ENCODE measurements around the gene CEMIP. TPM values are rescaled to one million over a fixed set of nuclear protein-coding genes. Genes with fewer than 3 reads are reported as not detected.
A peak's percentile ranks its signal among the peaks of the same experiment; 100 is the strongest.

Gene CEMIP
- 1 to 10 TPM in 2 of 4 donors, under 1 TPM in 2; 0.11 to 2.0 (median 0.98) TPM for total RNA-seq

GRCh38 chr15:80778964-80779657, at the start of gene CEMIP:
Gene CEMIP (plus strand): TSS chr15:80779370. CDS start chr15:80873880, 94,510 bp downstream.
- Histone ChIP-seq H3K4me1 (peaks cover 18 to 38% of the 10 kb centered on the region in 2 donors), H3K9me3 (no peaks in the 10 kb centered on the region), H3K4me3 (replicated peaks in 1 of 3) (peak within 1 kb of the TSS in 2 of 3 donors; percentile 18 to 37), H3K27ac (no peak within 1 kb of the TSS), H3K36me3 (no peaks in the 10 kb centered on the region), H3K27me3 (no peaks in the 10 kb centered on the region)
- WGBS, 2 donors, result 1 to 4% methylated on average over 4 to 34 of the region's 75 CpGs
- intact Hi-C loops (cut with DNase I), result loop anchor here (5.0 to 10.0 kb wide), 4 partner anchors 154 to 322 kb away; no protein-coding TSS in a partner anchor
- no peak for TF ChIP-seq POLR2A (IDR thresholded peaks at IDR 0.05)
- TF ChIP-seq, protein P1, sequence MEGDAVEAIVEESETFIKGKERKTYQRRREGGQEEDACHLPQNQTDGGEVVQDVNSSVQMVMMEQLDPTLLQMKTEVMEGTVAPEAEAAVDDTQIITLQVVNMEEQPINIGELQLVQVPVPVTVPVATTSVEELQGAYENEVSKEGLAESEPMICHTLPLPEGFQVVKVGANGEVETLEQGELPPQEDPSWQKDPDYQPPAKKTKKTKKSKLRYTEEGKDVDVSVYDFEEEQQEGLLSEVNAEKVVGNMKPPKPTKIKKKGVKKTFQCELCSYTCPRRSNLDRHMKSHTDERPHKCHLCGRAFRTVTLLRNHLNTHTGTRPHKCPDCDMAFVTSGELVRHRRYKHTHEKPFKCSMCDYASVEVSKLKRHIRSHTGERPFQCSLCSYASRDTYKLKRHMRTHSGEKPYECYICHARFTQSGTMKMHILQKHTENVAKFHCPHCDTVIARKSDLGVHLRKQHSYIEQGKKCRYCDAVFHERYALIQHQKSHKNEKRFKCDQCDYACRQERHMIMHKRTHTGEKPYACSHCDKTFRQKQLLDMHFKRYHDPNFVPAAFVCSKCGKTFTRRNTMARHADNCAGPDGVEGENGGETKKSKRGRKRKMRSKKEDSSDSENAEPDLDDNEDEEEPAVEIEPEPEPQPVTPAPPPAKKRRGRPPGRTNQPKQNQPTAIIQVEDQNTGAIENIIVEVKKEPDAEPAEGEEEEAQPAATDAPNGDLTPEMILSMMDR (IDR thresholded peaks at IDR 0.05), result peak; percentile 28 to 91 (median 78)
- peak; percentile 74 for DNase-seq

GRCh38 chr15:80730387-80730786, 48.8 kb upstream of the CEMIP start:
- no peak for DNase-seq
- Histone ChIP-seq H3K36me3 (no peaks in the 10 kb centered on the region), H3K27me3 (no peaks in the 10 kb centered on the region), H3K4me3 (replicated peaks in 1 of 3) (no peak overlapping the region), H3K4me1 (peaks cover 5 to 14% of the 10 kb centered on the region in 2 donors), H3K27ac (no peak overlapping the region), H3K9me3 (no peaks in the 10 kb centered on the region)
- intact Hi-C loops (cut with DNase I), result no loop called here
- 90 to 93% methylated on average over 7 of the region's 7 CpGs for WGBS, 2 donors
- TF ChIP-seq, protein P1 (IDR thresholded peaks at IDR 0.05), result no peak
- TF ChIP-seq POLR2A (IDR thresholded peaks at IDR 0.05), result no peak

GRCh38 chr15:80730926-80731325, 48.2 kb upstream of the CEMIP start:
- no peak overlapping the region for H3K4me3 ChIP-seq (replicated peaks in 1 of 3)
- intact Hi-C loops (cut with DNase I), result no loop called here
- H3K4me1 ChIP-seq, result peaks cover 5 to 14% of the 10 kb centered on the region in 2 donors
- H3K27me3 ChIP-seq, result no peaks in the 10 kb centered on the region
- H3K36me3 ChIP-seq, result no peaks in the 10 kb centered on the region
- H3K27ac ChIP-seq, result no peak overlapping the region
- WGBS, 2 donors, result 61 to 75% methylated on average over 6 of the region's 6 CpGs
- TF ChIP-seq, protein P1 (IDR thresholded peaks at IDR 0.05), result no peak
- no peak for TF ChIP-seq POLR2A (IDR thresholded peaks at IDR 0.05)
- DNase-seq, result no peak
- no peaks in the 10 kb centered on the region for H3K9me3 ChIP-seq

- Histone ChIP-seq H3K4me1 (peaks cover 5 to 8% of the 10 kb centered on the region in 2 donors), H3K4me3 (replicated peaks in 1 of 3) (no peak overlapping the region), H3K9me3 (no peaks in the 10 kb centered on the region), H3K27me3 (no peaks in the 10 kb centered on the region), H3K36me3 (no peaks in the 10 kb centered on the region), H3K27ac (no peak overlapping the region)
- no peak for TF ChIP-seq POLR2A (IDR thresholded peaks at IDR 0.05)
- TF ChIP-seq, protein P1 (IDR thresholded peaks at IDR 0.05), result no peak
- WGBS, 2 donors, result 83 to 88% methylated on average over 6 of the region's 6 CpGs
- no peak for DNase-seq
- intact Hi-C loops (cut with DNase I), result no loop called here
Observed at GRCh38 chr15:80732167-80732566, 47.0 kb upstream of the CEMIP start.

GRCh38 chr15:80732818-80733217, 46.4 kb upstream of the CEMIP start:
- H3K4me1 ChIP-seq, result peaks cover under 1 to 2% of the 10 kb centered on the region in 2 donors
- no peaks in the 10 kb centered on the region for H3K36me3 ChIP-seq
- H3K9me3 ChIP-seq, result no peaks in the 10 kb centered on the region
- 92 to 93% methylated on average over 5 of the region's 5 CpGs for WGBS, 2 donors
- no peak for DNase-seq
- no peak overlapping the region for H3K27ac ChIP-seq
- TF ChIP-seq POLR2A (IDR thresholded peaks at IDR 0.05), result no peak
- TF ChIP-seq, protein P1 (IDR thresholded peaks at IDR 0.05), result no peak
- no peak overlapping the region for H3K4me3 ChIP-seq (replicated peaks in 1 of 3)
- no peaks in the 10 kb centered on the region for H3K27me3 ChIP-seq
- intact Hi-C loops (cut with DNase I), result no loop called here
